NCI-H69 (cell line): ENCODE data around the gene KRTAP19-3.

ENCODE experiments used
- DNase-seq: peaks from one replicate; lab custom pipeline; 2025; lab: John Stamatoyannopoulos, UW

The KRTAP19-3 gene

GRCh38 chr21:30491963-30492428 lies at the start of gene KRTAP19-3:
Gene KRTAP19-3, minus strand, starts transcription at chr21:30492013. Its CDS starts 56 bp downstream, at chr21:30491957.
- DNase-seq, result no peak

GRCh38 chr21:30518876-30519275 lies 27.1 kb upstream of the KRTAP19-3 start:
- no peak for DNase-seq

- no peak for DNase-seq
Measured at GRCh38 chr21:30515681-30516080, 23.9 kb upstream of the KRTAP19-3 start.

- peak; percentile 64 for DNase-seq
Measured at GRCh38 chr21:30505621-30506205, 13.9 kb upstream of the KRTAP19-3 start.

GRCh38 chr21:30502041-30502440 lies 10.2 kb upstream of the KRTAP19-3 start, which contains the start of gene KRTAP19-5:
Gene KRTAP19-5, minus strand, starts transcription at chr21:30502141. Its CDS starts 51 bp downstream, at chr21:30502090.
- no peak for DNase-seq

- DNase-seq, result no peak
Measured at GRCh38 chr21:30497065-30497464, 5.3 kb upstream of the KRTAP19-3 start, which contains the start of gene KRTAP19-4. Gene KRTAP19-4, minus strand, starts transcription at chr21:30497165. Its CDS starts 55 bp downstream, at chr21:30497110.

- DNase-seq, result no peak
Measured at GRCh38 chr21:30487336-30487735, 4.5 kb downstream of the KRTAP19-3 start, which contains the start of gene KRTAP19-2. Gene KRTAP19-2, minus strand, starts transcription at chr21:30487436. Its CDS starts 88 bp downstream, at chr21:30487348.

GRCh38 chr21:30486180-30486579 lies 5.6 kb downstream of the KRTAP19-3 start:
- no peak for DNase-seq

GRCh38 chr21:30482130-30482529 lies 9.7 kb downstream of the KRTAP19-3 start:
- no peak for DNase-seq

GRCh38 chr21:30480145-30480544 lies 11.7 kb downstream of the KRTAP19-3 start, which contains the start of gene KRTAP19-1:
Gene KRTAP19-1, minus strand, starts transcription at chr21:30480367. Its CDS starts 50 bp downstream, at chr21:30480317.
- DNase-seq, result peak; percentile 27

GRCh38 chr21:30479259-30479658 lies 12.6 kb downstream of the KRTAP19-3 start:
- DNase-seq, result no peak

- DNase-seq, result no peak
Measured at GRCh38 chr21:30478004-30478403, 13.8 kb downstream of the KRTAP19-3 start.

- peak; percentile 84 for DNase-seq
Measured at GRCh38 chr21:30468900-30469714, 22.7 kb downstream of the KRTAP19-3 start.

GRCh38 chr21:30463713-30464112 lies 28.1 kb downstream of the KRTAP19-3 start:
- peak; percentile 53 for DNase-seq

- peak; percentile 6 for DNase-seq
Measured at GRCh38 chr21:30448514-30448913, 43.3 kb downstream of the KRTAP19-3 start.

GRCh38 chr21:30447056-30447455 lies 44.8 kb downstream of the KRTAP19-3 start:
- DNase-seq, result no peak

GRCh38 chr21:30444204-30444603 lies 47.6 kb downstream of the KRTAP19-3 start:
- peak; percentile 41 for DNase-seq

- peak; percentile 14 for DNase-seq
Measured at GRCh38 chr21:30443226-30443625, 48.6 kb downstream of the KRTAP19-3 start.
